GM12872 (cell line): ENCODE results near the gene CNTNAP2.

Experiments
- CTCF ChIP-seq: IDR thresholded peaks from 3 replicates; pipeline ENCODE4 v1.5.1; 2011; ENCODE audit warnings: low read depth, mild to moderate bottlenecking, low read length, moderate library complexity; ENCODE audit not compliant: insufficient read depth

Gene CNTNAP2

GRCh38 chr7:146720195-146720594 is 603.6 kb downstream of the CNTNAP2 start:
- TF ChIP-seq CTCF = no peak

DNA sequence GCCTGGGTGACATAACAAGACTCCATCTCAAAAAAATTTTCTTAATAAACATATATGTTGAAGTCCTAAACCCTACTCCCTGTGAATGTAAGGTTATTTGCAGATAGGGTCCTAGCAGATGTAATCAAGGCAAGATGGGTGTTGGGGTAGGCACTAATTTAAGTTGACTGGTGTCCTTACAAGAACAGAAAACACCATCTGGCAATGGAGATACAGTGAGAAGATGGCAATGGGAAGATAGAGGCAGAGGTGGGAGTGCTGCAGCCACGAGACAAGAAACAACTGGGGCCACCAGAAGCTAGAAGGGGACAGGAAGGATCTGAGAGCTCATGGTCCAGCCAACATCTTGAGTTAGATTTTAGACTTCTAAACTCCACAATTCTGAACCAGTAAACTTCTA is 606.4 kb downstream of the CNTNAP2 start:
- no peak for TF ChIP-seq CTCF

- no peak for TF ChIP-seq CTCF
Observed at GRCh38 chr7:146725520-146725919, 608.9 kb downstream of the CNTNAP2 start.

DNA sequence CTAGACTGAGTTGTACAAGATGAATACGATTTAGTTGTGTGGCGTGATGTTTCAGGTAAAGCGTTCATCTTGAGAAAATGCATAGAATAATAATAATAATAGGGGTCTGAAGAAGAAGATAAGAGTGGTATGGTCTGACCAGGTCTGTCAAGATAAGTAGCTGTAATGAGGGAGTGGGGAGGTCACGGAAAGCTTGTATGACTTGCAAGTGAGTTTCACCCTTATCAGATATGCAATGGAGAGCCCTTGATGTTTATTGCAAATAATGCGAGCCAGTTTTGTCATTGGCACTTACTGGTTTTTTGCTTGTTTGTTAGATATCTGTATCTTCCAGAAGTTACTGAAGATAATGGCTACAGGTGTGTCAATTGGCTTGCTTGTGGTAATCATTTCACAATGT is 611.5 kb downstream of the CNTNAP2 start:
- TF ChIP-seq CTCF = no peak

- no peak for TF ChIP-seq CTCF
Observed at GRCh38 chr7:146728611-146729010, 612.0 kb downstream of the CNTNAP2 start.

DNA sequence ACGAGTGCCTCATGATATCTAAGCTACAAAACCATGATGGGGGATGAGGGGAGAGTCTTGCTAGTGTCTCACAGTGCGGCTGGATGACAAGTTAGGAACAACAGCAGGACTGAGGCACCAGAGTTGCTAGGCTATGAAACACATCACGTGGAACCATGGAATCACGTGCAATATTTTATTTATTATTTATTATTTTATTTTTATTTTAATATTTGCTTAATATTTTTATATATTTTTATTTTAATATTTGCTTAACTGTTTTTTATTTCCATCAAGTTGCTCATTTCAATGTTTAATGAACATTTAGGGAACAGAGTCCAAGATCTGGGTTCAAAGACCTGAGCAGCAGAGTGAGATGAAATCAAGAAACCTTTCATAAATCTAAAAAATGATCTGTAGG is 614.6 kb downstream of the CNTNAP2 start:
- TF ChIP-seq CTCF = no peak

DNA sequence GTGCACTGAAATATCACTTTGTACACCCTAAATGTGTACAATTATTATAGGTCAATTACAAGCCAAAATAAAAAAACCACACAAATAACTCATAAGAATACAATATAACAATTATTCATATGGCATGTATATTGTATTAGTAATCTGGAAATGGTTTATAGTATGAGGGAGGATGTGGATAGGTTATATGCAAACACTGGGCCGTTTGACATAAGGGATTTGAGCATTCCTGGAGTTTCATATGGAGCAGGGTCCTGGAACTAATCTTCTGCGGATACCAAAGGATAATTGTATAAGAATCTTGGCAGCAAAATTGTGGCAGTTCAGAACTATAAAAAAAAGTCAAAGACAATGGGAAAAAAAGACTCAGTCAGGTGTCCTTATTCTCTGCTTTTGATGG is 619.4 kb downstream of the CNTNAP2 start:
- no peak for TF ChIP-seq CTCF
